Ovary (tissue), 9 donors: ENCODE data around the gene RMND5A. TPM values are rescaled to one million over a fixed set of nuclear protein-coding genes. Genes with fewer than 3 reads are reported as not detected.
A peak's percentile ranks its signal among the peaks of the same experiment; 100 is the strongest.

Source experiments
- DNase-seq, 5 donors: peaks; one replicate each; pipeline ENCODE4 v3.0.0-alpha.2; 2019 to 2020
- H3K27ac ChIP-seq, 2 donors: fragments of 200-600 bp; one replicate each; pipeline versions ENCODE4 v1.5.1 to v1.8.0; 2019 to 2022
- H3K27me3 ChIP-seq: fragments of 200-600 bp; one replicate; pipeline ENCODE4 v1.8.0; 2022
- H3K36me3 ChIP-seq: fragments of 200-600 bp; sonication (generic); one replicate; pipeline ENCODE4 v1.5.1; 2019
- H3K4me1 ChIP-seq: one replicate; pipeline ENCODE4 v1.8.1; 2013; ENCODE audit warnings: mild to moderate bottlenecking, moderate library complexity; ENCODE audit not compliant: insufficient read depth
- H3K4me3 ChIP-seq: fragments of 200-600 bp; sonication (generic); one replicate; pipeline ENCODE4 v1.5.1; 2017
- H3K9me3 ChIP-seq, 2 donors: fragments of 200-600 bp in 1 of 2; sonication (generic) in 1 of 2; one replicate each; pipeline versions ENCODE4 v1.5.1 to v1.8.1; 2013 to 2019; ENCODE audit warnings: mild to moderate bottlenecking in 1 of 2, moderate library complexity in 1 of 2
- CTCF ChIP-seq, 3 donors: fragments of 450-650 bp in 2 of 3; fragments of 200-600 bp in 1 of 3; IDR thresholded peaks; one replicate each; pipeline versions ENCODE4 v1.5.1 to v1.8.0; 2016 to 2022; ENCODE audit warnings: antibody characterized with exemption in 3 of 3, mild to moderate bottlenecking in 1 of 3
- EP300 ChIP-seq: sonication (generic); formaldehyde crosslinking; IDR thresholded peaks from one replicate; pipeline ENCODE4 v1.6.1; 2017; ENCODE audit warnings: antibody characterized with exemption
- POLR2A ChIP-seq: fragments of 450-650 bp; IDR thresholded peaks from one replicate; pipeline ENCODE4 v1.6.1; 2017; ENCODE audit warnings: antibody characterized with exemption, mild to moderate bottlenecking, moderate library complexity
- whole genome bisulfite sequencing, 3 donors: extraction: QIAGEN DNeasy Blood & Tissue Kit in 1 of 3; methylation state at CpG; one replicate each; pipeline versions ENCODE4 v1.1.5 to v1.1.7; 2013 to 2017; 5-methylcytosine and 5-hydroxymethylcytosine counted together
- intact Hi-C, 4 donors: fragments of 100-400 bp; cut with DNase I; formaldehyde crosslinking; loops; one replicate each; pipeline versions ENCODE4 v1.11.0 to v1.15.1; 2022 to 2023
- polyA plus RNA-seq, 2 donors: library from polyadenylated mRNA; stranded (reverse); fragments of 200-250 nt in 1 of 2; fragments of 350-450 nt in 1 of 2; fragmentation: Illumina TruSeq in 1 of 2; extraction: RNeasy Lipid Tissue Mini Kit (QIAGEN cat#74804) in 1 of 2; gene quantifications; one replicate each; pipeline ENCODE4 v1.2.3, GENCODE V29; 2013 to 2014
- total RNA-seq, 7 donors: library from RNA; depleted of rRNA in 2 of 7; stranded (reverse); fragments of >200 nt in 2 of 7; fragmentation: NEBNext Ultra II Directional in 3 of 7; extraction: Animal tissue kit (Norgen Biotek cat#: 25700) in 3 of 7; gene quantifications; one replicate each; pipeline versions ENCODE4 v1.1.0 to v1.2.4, GENCODE V29; 2016 to 2023
- donor health status: DM: no; HTN: no; CAD: no; lungs with moderate emphysema.
- donor health status: DM: no; HTN: no; CAD: no.
- donor health status: Bipolar disorder and iron deficiency.
- donor health status: DM: yes; HTN: yes; CAD: no.
- donor health status: DM: no; HTN: no; CAD: no.
- donor health status: DM: yes; HTN: yes; CAD: no.

RMND5A gene
- total and polyA plus RNA-seq, 9 donors: 11.2 to 31.1 (median 26.4) TPM

- Histone ChIP-seq H3K27me3 (no peaks in the 10 kb centered on the region), H3K36me3 (no peaks in the 10 kb centered on the region), H3K4me1 (no peaks in the 10 kb centered on the region), H3K9me3 (no peaks in the 10 kb centered on the region), H3K27ac (no peak overlapping the region), H3K4me3 (no peak overlapping the region)
- intact Hi-C loops: no loop called here
- DNase-seq: no peak
- TF ChIP-seq CTCF (IDR thresholded peaks at IDR 0.05) (no peak), EP300 (no peak), POLR2A (no peak)
- WGBS, 3 donors: 90 to 96% (median 91%) methylated on average over 9 of the region's 9 CpGs
These were observed 24.9 kb upstream of the RMND5A start for GRCh38 chr2:86695053-86695691.

GRCh38 chr2:86697551-86698104 is 22.5 kb upstream of the RMND5A start:
- H3K27me3 ChIP-seq: no peaks in the 10 kb centered on the region
- no peak for TF ChIP-seq EP300
- TF ChIP-seq CTCF (IDR thresholded peaks at IDR 0.05): no peak
- TF ChIP-seq POLR2A: no peak
- intact Hi-C loops: no loop called here
- H3K36me3 ChIP-seq: no peaks in the 10 kb centered on the region
- no peaks in the 10 kb centered on the region for H3K9me3 ChIP-seq
- H3K4me3 ChIP-seq: no peak overlapping the region
- no peak for DNase-seq
- H3K27ac ChIP-seq: no peak overlapping the region
- H3K4me1 ChIP-seq: no peaks in the 10 kb centered on the region

GRCh38 chr2:86700690-86701089 is 19.4 kb upstream of the RMND5A start:
- intact Hi-C loops: no loop called here
- TF ChIP-seq POLR2A: no peak
- no peak for TF ChIP-seq EP300
- TF ChIP-seq CTCF (IDR thresholded peaks at IDR 0.05): no peak
- Histone ChIP-seq H3K27me3 (no peaks in the 10 kb centered on the region), H3K27ac (no peak overlapping the region), H3K9me3 (no peaks in the 10 kb centered on the region), H3K36me3 (no peaks in the 10 kb centered on the region), H3K4me3 (no peak overlapping the region), H3K4me1 (no peaks in the 10 kb centered on the region)
- no peak for DNase-seq
- 62 to 75% (median 69%) methylated on average over 1 of the region's 1 CpG for WGBS, 3 donors

- no peaks in the 10 kb centered on the region for H3K27me3 ChIP-seq
- 53 to 66% (median 63%) methylated on average over 14 of the region's 14 CpGs for WGBS, 3 donors
- H3K9me3 ChIP-seq: no peaks in the 10 kb centered on the region
- TF ChIP-seq POLR2A (no peak), EP300 (no peak), CTCF (IDR thresholded peaks at IDR 0.05) (no peak)
- no peaks in the 10 kb centered on the region for H3K4me1 ChIP-seq
- H3K27ac ChIP-seq: no peak overlapping the region
- no peak overlapping the region for H3K4me3 ChIP-seq
- intact Hi-C loops: no loop called here
- no peaks in the 10 kb centered on the region for H3K36me3 ChIP-seq
- DNase-seq: peak in 1 of 5 donors; percentile 12
These were observed 16.3 kb upstream of the RMND5A start for GRCh38 chr2:86703704-86704361.
